ENCODE measurements around the gene MACC1.
A peak's percentile ranks its signal among the peaks of the same experiment; 100 is the strongest.
"Not testable (repeated sequence)": the region's sequence is repeated elsewhere in the genome, so short reads cannot be mapped to it uniquely, and the experiment has no call there.

MACC1 gene

DNA sequence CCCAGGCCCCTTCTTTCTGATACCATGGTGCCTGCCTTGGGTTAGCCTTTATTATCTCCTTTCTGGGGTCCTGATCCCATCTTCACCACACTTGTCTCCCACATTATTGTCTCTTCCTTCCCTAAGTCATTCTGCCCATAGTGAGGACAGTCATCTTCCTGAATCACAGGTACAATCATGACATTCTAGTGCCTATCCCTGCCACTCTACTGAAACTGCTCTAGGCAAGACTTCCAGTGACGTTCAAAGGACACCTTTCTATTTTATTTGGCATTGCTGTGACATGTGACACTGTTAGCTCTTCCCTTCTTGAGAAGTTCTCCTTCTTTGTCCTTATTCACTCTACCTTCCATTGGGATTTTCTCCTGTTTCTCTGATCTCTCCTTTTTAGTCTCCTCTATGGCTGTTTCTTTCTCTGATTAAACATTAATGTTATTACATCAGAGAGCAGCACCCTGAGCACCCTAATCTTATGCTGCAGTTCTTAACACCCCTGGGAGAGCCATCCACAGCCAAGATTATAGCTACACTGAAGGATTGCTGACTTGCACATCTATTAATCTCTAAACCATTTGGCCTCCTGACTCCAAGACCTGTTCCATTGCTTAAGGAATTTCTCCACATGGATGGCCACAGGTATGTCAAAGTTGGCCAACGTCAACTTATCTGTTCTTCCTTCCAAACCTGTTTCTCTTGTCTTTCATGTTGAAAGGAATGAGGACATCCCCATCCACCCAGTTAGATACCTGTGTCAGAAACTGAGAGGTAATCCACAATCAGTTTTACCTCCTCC is 10.9 kb downstream of the MACC1 start:
- DNase-seq = no peak

DNA sequence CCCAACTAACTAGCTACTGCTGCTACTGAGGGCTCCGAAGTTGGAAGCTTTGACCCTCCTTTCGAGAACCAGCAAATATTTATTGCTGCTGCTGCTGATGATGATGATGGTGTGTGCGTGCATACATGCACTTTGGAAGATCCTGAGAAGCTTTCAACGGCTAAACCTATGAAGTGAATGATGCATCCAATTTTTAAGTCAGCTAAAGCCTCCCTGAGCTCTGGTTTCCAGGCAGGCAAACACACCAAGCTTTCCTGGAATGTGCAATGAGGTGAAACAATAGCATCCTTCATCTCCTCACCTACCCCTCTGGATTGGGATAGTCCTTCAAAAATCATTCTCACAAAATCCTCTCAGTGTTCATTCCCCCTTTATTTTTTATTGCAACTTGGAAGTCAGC is 13.9 kb downstream of the MACC1 start:
- no peak for DNase-seq

- no peak for DNase-seq
These were observed 15.8 kb downstream of the MACC1 start for GRCh38 chr7:20201380-20201779.

DNA sequence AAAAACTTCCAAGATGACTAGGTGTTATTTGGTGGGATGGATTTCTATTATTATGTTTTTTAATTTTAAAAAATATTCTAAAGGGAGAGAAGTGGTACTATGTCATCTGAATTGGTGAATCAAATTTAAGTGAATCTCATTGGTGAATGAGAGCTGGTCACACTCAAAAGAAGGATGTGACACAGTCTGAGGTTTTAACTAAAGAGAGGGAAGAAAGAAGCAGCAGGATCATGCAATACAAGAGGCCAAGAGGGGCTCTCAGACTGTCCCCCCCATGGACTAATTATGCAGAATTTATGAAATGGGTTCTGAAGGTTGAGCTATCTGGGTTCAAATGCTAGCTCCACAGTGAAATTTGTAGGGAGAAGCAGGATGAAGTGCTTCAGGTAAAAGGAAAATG is 16.2 kb downstream of the MACC1 start:
- DNase-seq = no peak

DNA sequence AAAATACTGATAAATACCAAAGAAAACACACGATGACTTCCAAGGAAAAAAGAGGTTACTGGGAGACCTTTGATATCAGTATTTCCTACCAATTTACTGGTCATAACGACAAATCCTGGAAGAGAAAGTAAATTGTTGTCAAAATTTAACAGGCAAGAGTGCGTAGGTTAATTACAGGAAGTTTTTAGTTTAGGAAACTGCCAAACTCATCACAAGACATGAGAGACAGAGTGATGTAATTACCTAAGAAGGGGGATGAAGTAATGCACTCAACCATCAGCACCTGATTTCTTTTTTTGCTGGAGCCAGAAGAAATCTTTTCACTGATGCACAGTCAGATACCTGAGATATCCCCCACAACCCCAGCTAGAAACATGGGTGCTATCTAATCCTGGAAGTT is 16.8 kb downstream of the MACC1 start:
- DNase-seq = no peak

DNA sequence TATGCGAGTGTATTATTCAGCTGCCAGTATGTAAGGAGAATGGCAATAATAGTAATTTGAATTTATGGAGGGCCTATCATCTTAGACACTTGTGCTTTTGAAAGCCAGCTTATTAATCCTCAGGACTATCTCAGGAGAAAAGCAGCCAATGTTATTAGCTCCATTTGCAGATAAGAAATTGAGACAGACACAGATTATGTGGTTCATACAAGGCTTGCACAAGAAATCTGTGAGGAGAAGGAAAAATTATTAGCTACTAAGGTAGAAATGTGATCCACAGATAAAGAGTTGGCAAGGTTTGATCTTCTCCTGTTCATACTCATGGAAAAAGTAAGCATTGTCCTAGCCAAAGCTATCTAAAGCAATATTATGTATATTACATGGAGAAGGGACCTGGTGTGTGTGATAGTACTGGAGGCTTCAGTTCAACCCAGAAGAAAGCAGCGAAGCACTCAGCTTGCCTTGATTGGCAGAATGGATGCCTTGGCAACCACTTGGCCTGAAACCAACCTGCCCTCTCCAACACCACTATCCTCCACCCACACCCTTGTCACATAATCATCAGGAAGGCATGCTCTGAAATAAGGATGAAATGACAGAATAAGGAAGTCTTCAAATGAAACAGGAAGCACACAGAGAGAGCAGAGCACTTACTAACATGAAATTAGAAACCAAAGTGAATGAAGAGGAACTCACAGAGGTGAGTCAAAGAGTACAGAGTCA is 18.0 kb downstream of the MACC1 start:
- peak in 3 of 14 donors; percentile 10 to 39 (median 22) for DNase-seq

- no peak for DNase-seq
These were observed 18.9 kb downstream of the MACC1 start for GRCh38 chr7:20198260-20198659.

GRCh38 chr7:20197837-20198236 is 19.3 kb downstream of the MACC1 start:
- DNase-seq = no peak

- no peak for DNase-seq
These were observed 19.9 kb downstream of the MACC1 start for GRCh38 chr7:20197125-20197748.

DNA sequence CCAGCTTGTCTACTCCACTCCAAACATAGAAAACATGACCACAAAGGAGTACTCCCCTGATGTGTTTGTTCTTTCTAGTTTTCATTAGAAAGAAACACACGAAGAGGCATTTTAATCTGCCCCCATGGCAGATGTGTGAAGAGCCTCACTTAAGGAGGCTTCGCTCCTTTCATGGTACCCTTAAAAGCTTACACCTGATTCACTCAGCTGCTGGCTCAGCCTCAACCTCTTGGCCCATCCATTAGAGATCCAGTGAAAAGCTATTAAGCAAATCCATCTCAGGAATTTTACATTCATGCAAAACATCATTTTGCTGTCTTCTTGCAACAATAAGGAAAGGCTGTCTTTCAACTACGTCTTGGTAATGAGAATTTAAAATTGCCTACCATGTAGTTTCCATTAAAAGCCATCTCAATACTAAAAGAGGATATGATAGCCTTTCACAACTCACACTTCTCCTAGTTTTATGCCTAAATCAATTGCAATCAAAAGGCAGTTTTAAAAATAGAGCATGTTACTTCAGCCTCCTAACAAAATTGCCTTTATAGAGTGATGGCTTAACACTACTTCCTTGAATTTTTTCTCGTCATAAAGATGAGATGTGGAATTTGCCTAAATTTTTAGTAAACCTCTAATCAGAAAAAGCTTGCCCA is 22.7 kb downstream of the MACC1 start:
- no peak for DNase-seq

DNA sequence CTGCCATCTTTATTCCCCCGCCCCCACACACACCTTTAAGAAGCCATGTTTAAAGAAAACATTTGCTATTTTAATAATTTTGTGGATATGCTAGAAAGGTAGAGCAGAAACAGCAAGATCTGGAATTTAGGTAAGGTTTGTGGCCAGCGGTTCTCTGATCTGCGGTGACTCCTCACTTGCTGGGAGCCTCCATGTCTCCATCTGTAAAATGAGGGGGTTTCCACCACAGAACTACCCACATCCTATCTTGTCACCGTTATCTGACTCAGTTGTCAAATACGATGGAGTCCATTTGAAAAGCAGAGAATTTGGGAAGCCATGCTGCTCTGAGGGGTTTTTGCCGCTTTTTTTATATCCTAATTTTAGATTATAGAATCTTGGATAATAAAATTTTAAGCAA is 23.3 kb downstream of the MACC1 start:
- DNase-seq = no peak

- DNase-seq = no peak
These were observed 23.9 kb downstream of the MACC1 start for GRCh38 chr7:20193242-20193777.

DNA sequence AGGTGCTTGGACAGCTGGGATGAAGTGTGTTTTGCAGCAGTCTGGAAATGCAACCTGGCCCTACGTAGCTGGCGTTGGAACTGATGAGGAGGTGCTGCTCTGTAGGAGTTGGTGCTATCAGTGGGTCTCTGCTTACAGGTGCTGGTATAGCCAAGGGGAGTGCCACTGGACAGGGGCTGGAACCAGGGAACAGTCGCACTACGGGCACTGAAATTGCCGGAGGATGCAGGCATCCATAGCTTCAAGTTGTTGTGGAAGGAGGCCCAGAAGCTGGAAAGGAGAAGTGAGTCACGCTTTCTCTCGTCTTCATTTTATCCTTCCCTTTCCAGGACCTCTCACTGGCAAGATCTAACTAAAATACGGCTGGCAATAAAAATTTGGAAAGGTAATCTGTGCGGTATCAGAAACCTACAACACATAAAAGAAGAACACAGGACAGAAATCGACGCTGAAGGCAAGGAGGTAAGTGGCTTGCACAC is 25.8 kb downstream of the MACC1 start:
- no peak for DNase-seq

GRCh38 chr7:20190560-20191390 is 26.4 kb downstream of the MACC1 start:
- DNase-seq = no peak

DNA sequence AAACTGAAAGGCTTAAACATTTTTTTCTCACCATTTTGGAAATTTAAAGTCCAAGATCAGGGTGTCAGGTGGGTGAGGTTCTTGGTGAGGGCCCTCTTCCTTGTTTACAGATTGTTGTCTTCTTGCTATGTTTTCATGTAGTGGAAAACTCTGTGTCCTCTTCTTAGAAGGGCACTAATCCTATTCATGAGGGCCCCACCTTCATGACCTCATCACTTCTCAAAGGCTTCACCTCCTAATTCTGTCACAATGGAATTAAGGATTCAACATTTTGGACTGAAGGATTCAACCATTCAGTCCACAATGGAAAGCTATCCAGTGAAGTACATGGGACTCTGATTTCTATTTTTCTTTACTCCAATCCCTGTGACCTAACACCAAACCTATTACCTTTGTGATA is 27.3 kb downstream of the MACC1 start:
- DNase-seq = no peak

DNA sequence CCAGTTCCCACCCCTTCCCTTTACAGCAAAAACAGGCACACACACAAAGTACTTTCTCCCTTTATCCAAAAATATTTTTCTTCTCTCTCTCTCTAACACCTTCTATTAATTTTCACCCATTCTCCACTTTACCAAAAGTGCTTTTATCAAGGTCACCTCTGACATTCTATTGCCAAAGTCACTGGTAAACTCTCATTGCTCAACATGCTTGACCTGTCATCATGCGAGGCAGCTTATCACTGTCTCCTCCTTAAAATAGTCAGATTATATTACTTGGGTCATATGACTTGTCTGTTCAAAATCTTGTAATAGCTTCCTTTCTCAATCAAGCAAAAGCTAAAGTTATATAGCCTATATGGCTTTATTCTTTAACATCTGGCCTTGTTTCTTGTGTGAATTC is 28.6 kb downstream of the MACC1 start:
- no peak for DNase-seq

- DNase-seq = not testable (repeated sequence)
These were observed 29.3 kb downstream of the MACC1 start for GRCh38 chr7:20187850-20188249.

- no peak for DNase-seq
These were observed 31.2 kb downstream of the MACC1 start for GRCh38 chr7:20185988-20186387.

GRCh38 chr7:20183086-20183485 is 34.1 kb downstream of the MACC1 start:
- no peak for DNase-seq

- DNase-seq = no peak
These were observed 40.5 kb downstream of the MACC1 start for GRCh38 chr7:20176578-20177242.

DNA sequence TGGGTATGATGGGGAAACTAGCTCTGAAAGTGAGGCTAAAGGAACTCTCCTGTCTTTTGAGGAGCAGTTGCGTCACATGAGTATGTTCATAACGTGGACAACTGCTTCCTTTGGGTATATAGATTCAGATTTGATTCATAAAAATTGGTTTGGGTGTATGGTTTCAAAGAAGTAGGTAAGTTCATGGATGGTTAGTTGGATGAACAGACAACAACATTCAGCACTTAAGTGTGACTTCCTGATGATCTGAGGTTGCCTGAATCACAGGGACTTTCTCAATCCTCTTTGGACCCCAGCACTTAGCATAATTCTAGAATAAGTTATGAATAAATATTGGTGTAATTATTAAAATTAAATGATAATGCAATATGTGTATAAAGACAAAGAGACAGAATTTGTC is 43.4 kb downstream of the MACC1 start:
- DNase-seq = no peak

Data from C1 segment of cervical spinal cord (tissue), 14 donors.